ENCODE results near the gene ADCY1. TPM values are rescaled to one million over a fixed set of nuclear protein-coding genes. Genes with fewer than 3 reads are reported as not detected.

ADCY1 gene
- polyA plus RNA-seq, 1 donor (not counting 4 experiments of a cell fraction or from before 2014, with no cell fraction given): 0.54 TPM

- no peaks in the 10 kb centered on the region for H4K20me1 ChIP-seq (ENCODE audit: control insufficient read depth, extremely low read depth, insufficient read depth, low read length)
- no peaks in the 10 kb centered on the region for H3K36me3 ChIP-seq (ENCODE audit: control insufficient read depth in 2 of 2, extremely low read depth in 1 of 2, insufficient read depth in 2 of 2, low read length in 2 of 2)
- peak overlapping the region; percentile 51 for H2AFZ ChIP-seq (ENCODE audit: control insufficient read depth, low read length)
- FAIRE-seq: no peak
- H3K79me2 ChIP-seq (ENCODE audit: control insufficient read depth, insufficient read depth, low read length): no peaks in the 10 kb centered on the region
- no peaks in the 10 kb centered on the region for H3K9me1 ChIP-seq (ENCODE audit: control insufficient read depth, extremely low read depth, insufficient read depth, low read length)
- peak overlapping the region; percentile 77 for H3K4me2 ChIP-seq (ENCODE audit: control insufficient read depth, extremely low read depth, insufficient read depth, low read depth, low read length)
- dilution Hi-C loops (cut with MboI; ENCODE audit: extremely low pct_ligation_motif_present, low sequenced_read_pairs): no loop called here
- TF ChIP-seq CTCF (optimal IDR thresholded peaks at IDR 0.05 in 1 of 3, IDR thresholded peaks at IDR 0.05 in 1 of 3, conservative IDR thresholded peaks at IDR 0.05 in 1 of 3; ENCODE audit: extremely low read depth in 1 of 3, insufficient read depth in 2 of 3, low read length in 3 of 3): peak in 2 of 3 experiments; percentile 4 to 35
- peak; percentile 67 for TF ChIP-seq EZH2 (IDR thresholded peaks at IDR 0.05; ENCODE audit: low read length)
- no peak for DNase-seq (ENCODE audit: low read depth, low spot score)
- H3K4me3 ChIP-seq (ENCODE audit: control insufficient read depth in 2 of 3, extremely low read depth in 1 of 3, insufficient read depth in 2 of 3, low read depth in 1 of 3, low read length in 3 of 3): peak overlapping the region; percentile 31 to 52 (median 49)
- H3K9ac ChIP-seq (ENCODE audit: control insufficient read depth, extremely low read depth, insufficient read depth, low read length): no peak overlapping the region
- no peak overlapping the region for H3K27ac ChIP-seq (ENCODE audit: control insufficient read depth, insufficient read depth, low read length)
- no peaks in the 10 kb centered on the region for H3K9me3 ChIP-seq (ENCODE audit: control insufficient read depth, low read depth, low read length)
- peaks cover 56% of the 10 kb centered on the region for H3K27me3 ChIP-seq (ENCODE audit: control insufficient read depth, extremely low read depth, insufficient read depth, low read length)
- H3K4me1 ChIP-seq (ENCODE audit: control insufficient read depth, extremely low read depth, insufficient read depth, low read length): no peaks in the 10 kb centered on the region
Measured at GRCh38 chr7:45574669-45575500, 717 bp downstream of the ADCY1 start.

GRCh38 chr7:45575501-45576248 is 1.5 kb downstream of the ADCY1 start:
- FAIRE-seq: no peak
- Histone ChIP-seq H3K9ac (ENCODE audit: control insufficient read depth, extremely low read depth, insufficient read depth, low read length) (no peak overlapping the region), H3K36me3 (ENCODE audit: control insufficient read depth in 2 of 2, extremely low read depth in 1 of 2, insufficient read depth in 2 of 2, low read length in 2 of 2) (no peaks in the 10 kb centered on the region), H3K4me3 (ENCODE audit: control insufficient read depth in 2 of 3, extremely low read depth in 1 of 3, insufficient read depth in 2 of 3, low read depth in 1 of 3, low read length in 3 of 3) (no peak overlapping the region), H3K27ac (ENCODE audit: control insufficient read depth, insufficient read depth, low read length) (no peak overlapping the region), H3K9me1 (ENCODE audit: control insufficient read depth, extremely low read depth, insufficient read depth, low read length) (no peaks in the 10 kb centered on the region), H3K4me2 (ENCODE audit: control insufficient read depth, extremely low read depth, insufficient read depth, low read depth, low read length) (no peak overlapping the region), H3K27me3 (ENCODE audit: control insufficient read depth, extremely low read depth, insufficient read depth, low read length) (peaks cover 63% of the 10 kb centered on the region), H3K9me3 (ENCODE audit: control insufficient read depth, low read depth, low read length) (no peaks in the 10 kb centered on the region), H2AFZ (ENCODE audit: control insufficient read depth, low read length) (no peak overlapping the region), H3K79me2 (ENCODE audit: control insufficient read depth, insufficient read depth, low read length) (no peaks in the 10 kb centered on the region), H4K20me1 (ENCODE audit: control insufficient read depth, extremely low read depth, insufficient read depth, low read length) (no peaks in the 10 kb centered on the region), H3K4me1 (ENCODE audit: control insufficient read depth, extremely low read depth, insufficient read depth, low read length) (no peaks in the 10 kb centered on the region)
- DNase-seq (ENCODE audit: low read depth, low spot score): no peak
- dilution Hi-C loops (cut with MboI; ENCODE audit: extremely low pct_ligation_motif_present, low sequenced_read_pairs): no loop called here
- no peak for TF ChIP-seq CTCF (optimal IDR thresholded peaks at IDR 0.05 in 1 of 3, IDR thresholded peaks at IDR 0.05 in 1 of 3, conservative IDR thresholded peaks at IDR 0.05 in 1 of 3; ENCODE audit: extremely low read depth in 1 of 3, insufficient read depth in 2 of 3, low read length in 3 of 3)
- TF ChIP-seq EZH2 (IDR thresholded peaks at IDR 0.05; ENCODE audit: low read length): peak; percentile 75
